ENCODE measurements around the gene GBP4.

Gene GBP4

DNA sequence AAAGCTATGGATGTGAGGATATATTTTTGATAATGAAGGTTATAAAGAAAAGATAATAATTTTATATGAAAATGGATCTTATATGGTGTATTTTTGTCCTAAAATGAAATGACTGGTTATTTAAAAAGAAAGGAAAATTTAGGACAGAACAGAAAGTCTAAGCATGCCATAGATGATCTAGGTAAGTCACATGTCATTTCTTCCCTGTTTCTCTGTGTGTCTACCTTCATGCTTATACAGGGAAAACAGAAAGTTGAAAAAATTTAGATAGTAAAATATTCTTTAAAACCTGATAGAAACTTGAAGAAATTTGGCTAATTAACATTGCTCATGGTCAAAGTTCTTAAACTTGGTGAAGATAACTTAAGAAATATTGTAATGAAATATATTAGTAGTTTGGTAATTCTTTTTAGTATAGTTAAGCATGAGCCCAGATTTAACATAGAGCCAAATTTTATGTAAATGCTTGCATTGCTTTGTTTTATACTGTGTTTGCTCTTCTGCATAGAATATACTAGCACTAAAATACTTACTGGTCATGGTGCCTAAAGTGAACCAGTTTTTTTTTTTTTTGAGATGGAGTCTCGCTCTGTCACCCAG is 12.4 kb upstream of the GBP4 start:
- TF ChIP-seq CTCF (IDR thresholded peaks at IDR 0.05) = no peak
- Histone ChIP-seq H3K36me3 (no peaks in the 10 kb centered on the region), H3K4me1 (ENCODE audit: control insufficient read depth in 1 of 2, insufficient read depth in 1 of 2, low read depth in 1 of 2, low read length in 1 of 2) (no peaks in the 10 kb centered on the region), H3K27ac (no peak overlapping the region), H3K27me3 (no peaks in the 10 kb centered on the region), H3K9me3 (no peaks in the 10 kb centered on the region), H3K4me3 (ENCODE audit: low read depth in 1 of 2, low read length in 1 of 2) (no peak overlapping the region)

DNA sequence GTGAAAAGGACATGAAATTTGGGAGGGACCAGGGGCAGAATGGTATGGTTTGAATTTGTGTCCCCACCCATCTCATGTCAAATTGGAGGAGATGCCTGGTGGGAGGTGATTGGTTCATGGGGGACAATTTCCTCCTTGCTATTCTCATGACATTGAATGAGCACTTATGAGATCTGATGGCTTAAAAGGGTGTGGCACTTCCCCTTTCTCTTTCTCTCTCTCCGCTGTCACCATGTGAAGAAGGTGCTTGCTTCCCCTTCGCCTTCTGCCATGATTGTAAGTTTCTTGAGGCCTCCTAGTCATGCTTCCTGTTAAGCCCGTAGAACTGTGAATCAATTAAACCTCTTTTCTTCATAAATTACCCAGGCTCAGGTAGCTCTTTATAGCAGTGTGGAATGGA is 7.6 kb upstream of the GBP4 start:
- Histone ChIP-seq H3K4me1 (ENCODE audit: control insufficient read depth in 1 of 2, insufficient read depth in 1 of 2, low read depth in 1 of 2, low read length in 1 of 2) (no peaks in the 10 kb centered on the region), H3K9me3 (no peaks in the 10 kb centered on the region), H3K27me3 (no peaks in the 10 kb centered on the region), H3K4me3 (ENCODE audit: low read depth in 1 of 2, low read length in 1 of 2) (no peak overlapping the region), H3K27ac (no peak overlapping the region), H3K36me3 (no peaks in the 10 kb centered on the region)
- TF ChIP-seq CTCF (IDR thresholded peaks at IDR 0.05) = no peak

DNA sequence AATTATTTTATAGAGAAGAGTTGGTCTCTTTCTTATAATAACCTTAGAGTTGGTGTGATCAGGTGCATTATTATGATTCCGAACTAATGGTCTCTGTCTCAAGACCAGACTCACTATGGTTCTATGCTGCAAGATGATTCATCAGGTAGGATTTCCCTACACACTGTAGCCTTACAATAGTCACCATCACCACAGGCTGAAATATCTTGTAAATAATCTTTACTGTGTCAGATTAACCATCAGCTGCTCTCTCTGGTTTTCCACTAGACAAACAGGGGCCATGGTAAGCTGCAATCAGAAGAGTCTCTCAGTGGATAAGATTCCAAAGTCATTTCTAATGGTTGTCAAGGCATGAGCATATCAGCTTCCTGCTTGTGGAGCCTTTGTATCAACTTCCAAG is 4.4 kb upstream of the GBP4 start:
- no peak overlapping the region for H3K4me3 ChIP-seq (ENCODE audit: low read depth in 1 of 2, low read length in 1 of 2)
- no peaks in the 10 kb centered on the region for H3K9me3 ChIP-seq
- no peaks in the 10 kb centered on the region for H3K36me3 ChIP-seq
- H3K27me3 ChIP-seq = peaks cover 13% of the 10 kb centered on the region
- H3K27ac ChIP-seq = no peak overlapping the region
- TF ChIP-seq CTCF (IDR thresholded peaks at IDR 0.05) = no peak
- peaks cover 4 to 13% of the 10 kb centered on the region in 2 experiments for H3K4me1 ChIP-seq (ENCODE audit: control insufficient read depth in 1 of 2, insufficient read depth in 1 of 2, low read depth in 1 of 2, low read length in 1 of 2)

- TF ChIP-seq CTCF (IDR thresholded peaks at IDR 0.05) = no peak
- Histone ChIP-seq H3K27ac (no peak overlapping the region), H3K4me1 (ENCODE audit: control insufficient read depth in 1 of 2, insufficient read depth in 1 of 2, low read depth in 1 of 2, low read length in 1 of 2) (peaks cover 4 to 20% of the 10 kb centered on the region in 2 experiments), H3K36me3 (no peaks in the 10 kb centered on the region), H3K4me3 (ENCODE audit: low read depth in 1 of 2, low read length in 1 of 2) (no peak overlapping the region), H3K27me3 (peaks cover 33% of the 10 kb centered on the region), H3K9me3 (no peaks in the 10 kb centered on the region)
Observed at GRCh38 chr1:89201106-89201794, 2.5 kb upstream of the GBP4 start.

- Histone ChIP-seq H3K4me1 (ENCODE audit: control insufficient read depth in 1 of 2, insufficient read depth in 1 of 2, low read depth in 1 of 2, low read length in 1 of 2) (peaks cover 4 to 20% of the 10 kb centered on the region in 2 experiments), H3K9me3 (no peaks in the 10 kb centered on the region), H3K4me3 (ENCODE audit: low read depth in 1 of 2, low read length in 1 of 2) (no peak overlapping the region), H3K27ac (no peak overlapping the region), H3K27me3 (peaks cover 36% of the 10 kb centered on the region), H3K36me3 (no peaks in the 10 kb centered on the region)
- TF ChIP-seq CTCF (IDR thresholded peaks at IDR 0.05) = no peak
Observed at GRCh38 chr1:89200663-89201062, 1.9 kb upstream of the GBP4 start.
